ENCODE measurements around the gene CLEC4D.
"Not testable (repeated sequence)": the region's sequence is repeated elsewhere in the genome, so short reads cannot be mapped to it uniquely, and the experiment has no call there.

Gene CLEC4D

DNA sequence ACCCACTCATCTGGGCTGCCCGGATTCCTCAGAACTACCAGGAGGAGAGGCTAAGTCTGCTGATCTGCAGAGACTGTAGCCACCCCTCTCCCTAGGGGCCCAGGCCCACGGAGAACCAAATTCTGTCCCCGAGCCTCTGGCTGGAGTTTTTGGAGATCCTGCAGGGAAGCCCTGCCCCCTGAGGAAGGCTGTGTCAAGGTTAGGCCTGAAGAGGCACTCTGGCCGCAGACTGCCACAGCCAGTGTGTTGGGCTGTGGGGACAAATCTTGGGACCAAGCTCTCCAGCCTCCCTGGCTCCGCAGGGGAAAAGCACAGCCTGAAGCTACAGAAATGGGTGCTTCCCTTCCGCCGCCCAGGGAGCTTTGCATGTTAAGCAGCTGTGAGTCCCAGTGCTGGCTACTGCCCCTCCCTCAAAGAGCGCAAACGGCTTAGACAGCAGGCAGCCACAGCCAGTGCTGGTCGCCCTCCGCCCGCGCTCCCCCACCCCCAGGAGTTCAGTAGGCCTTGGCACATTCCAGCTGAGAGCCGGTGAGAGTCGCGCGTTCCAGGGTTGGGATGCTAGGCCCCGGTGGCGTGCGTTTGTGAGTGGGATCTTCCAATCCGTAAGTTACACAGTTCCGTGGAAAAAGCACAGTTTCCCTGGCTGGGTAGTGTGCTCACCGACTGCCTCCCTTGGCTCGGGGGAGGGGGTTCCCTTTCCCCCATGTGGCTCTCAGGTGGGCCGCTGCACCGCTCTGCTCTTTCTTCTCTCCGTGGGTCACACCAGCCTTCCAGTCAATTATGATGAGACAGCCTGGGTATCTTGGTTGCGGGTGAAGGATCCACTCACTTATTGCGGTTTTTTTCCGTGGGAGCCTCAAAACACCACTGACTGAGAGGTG lies 14.2 kb downstream of the CLEC4D start:
- FAIRE-seq (no peak), DNase-seq (ENCODE audit: insufficient read length, low spot score) (no peak)

DNA sequence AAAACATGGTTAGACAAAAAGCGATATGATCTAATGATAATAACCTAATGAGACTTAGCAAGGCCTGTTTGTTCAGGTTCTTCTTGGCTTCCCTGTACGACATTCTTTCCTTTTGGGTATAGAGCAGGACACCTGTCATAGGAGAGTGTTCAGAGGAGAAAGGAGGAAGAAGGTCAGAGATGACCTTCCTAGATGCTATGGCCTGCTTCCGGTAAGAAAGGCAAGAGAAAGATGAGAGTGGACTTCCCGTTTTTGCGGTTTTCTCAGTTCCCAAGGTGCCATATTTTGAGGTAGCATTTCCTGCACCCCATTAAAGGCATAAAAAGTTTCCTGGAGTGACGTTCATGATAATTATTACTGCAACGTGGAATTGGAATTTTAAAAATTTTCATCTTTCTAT lies 18.7 kb downstream of the CLEC4D start:
- DNase-seq (ENCODE audit: insufficient read length, low spot score) (no peak), FAIRE-seq (no peak)

DNA sequence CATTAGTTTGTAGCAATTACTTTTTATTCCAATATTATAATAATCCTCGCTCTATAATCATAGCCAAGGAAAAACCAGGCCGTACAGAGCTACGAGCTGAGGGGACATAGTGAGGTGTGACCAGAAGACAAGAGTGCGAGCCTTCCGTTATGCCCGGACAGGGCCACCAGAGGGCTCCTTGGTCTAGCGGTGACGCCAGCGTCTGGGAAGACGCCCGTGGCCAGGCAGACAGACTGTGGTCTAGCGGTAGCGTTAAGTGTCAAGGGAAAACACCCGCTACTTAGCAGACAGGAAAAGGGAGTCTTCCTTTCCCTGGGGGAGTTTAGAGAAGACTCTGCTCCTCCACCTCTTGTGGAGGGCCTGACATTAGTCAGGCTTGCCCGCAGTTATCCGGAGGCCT lies 24.5 kb downstream of the CLEC4D start:
- DNase-seq (ENCODE audit: insufficient read length, low spot score); FAIRE-seq: not testable (repeated sequence)

DNA sequence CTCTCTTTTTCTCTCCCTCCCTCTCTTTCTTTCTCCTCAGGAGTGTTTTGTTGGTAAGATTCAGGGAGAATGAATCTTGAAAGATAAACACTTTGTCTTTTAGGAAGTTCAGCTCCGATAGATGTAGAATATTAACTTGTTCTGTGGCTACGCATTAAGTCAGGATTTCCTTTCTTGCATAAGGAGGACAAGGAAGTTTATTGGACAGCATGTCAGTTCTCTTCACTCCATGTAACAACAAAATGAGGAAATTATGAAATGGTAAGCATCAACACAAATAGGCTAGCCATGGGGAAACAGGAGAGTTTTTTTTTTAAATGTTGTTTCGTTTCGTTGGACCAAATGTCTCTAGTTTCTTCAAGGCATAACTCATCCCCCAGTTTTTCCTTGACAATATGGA lies 27.5 kb downstream of the CLEC4D start, which contains the start of gene CLEC4E:
TSS of gene CLEC4E (minus strand) at position 75 of the 400 bp plus-strand sequence. CDS start 108 bp downstream, outside the sequence.
- DNase-seq (ENCODE audit: insufficient read length, low spot score); FAIRE-seq: not testable (repeated sequence)

DNA sequence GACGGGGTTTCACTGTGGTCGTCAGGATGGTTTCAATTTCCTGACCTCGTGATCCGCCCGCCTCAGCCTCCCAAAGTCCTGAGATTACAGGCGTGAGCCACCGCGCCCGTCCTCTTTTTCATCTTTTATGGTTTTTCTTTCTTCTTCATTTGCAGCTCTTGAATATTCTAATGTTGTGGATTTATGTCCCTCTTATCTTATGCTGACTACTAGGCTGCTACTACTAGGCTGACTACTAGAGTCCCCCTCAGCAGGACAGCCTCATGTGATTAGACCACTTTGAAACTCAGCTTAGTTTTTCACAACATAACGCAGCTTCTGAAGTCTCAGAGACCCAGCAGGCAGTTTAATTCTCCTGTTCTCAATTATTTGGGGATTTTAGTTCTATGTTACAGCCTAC lies 28.3 kb downstream of the CLEC4D start:
- FAIRE-seq (no peak), DNase-seq (ENCODE audit: insufficient read length, low spot score) (no peak)

DNA sequence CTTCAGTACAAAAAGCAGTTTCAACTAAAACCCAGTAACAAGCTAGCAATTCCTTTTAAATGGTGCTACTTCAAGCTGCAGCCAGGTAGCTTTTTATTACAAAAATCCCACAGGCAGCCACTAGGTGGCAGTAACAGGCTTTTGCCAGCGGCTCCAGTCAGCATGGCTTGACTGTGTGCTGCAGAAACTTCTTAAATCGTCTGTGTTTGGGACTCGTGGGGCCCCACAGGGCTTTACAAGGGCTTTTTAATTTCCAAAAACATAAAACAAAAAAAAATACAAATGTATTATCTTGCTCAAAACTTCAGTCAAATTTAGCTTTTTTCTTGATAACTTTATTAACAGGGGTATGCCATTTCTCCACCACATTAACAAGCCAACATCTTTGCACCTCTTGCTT lies 31.0 kb downstream of the CLEC4D start:
- no peak for FAIRE-seq
- peak; percentile 54 for DNase-seq (ENCODE audit: insufficient read length, low spot score)

DNA sequence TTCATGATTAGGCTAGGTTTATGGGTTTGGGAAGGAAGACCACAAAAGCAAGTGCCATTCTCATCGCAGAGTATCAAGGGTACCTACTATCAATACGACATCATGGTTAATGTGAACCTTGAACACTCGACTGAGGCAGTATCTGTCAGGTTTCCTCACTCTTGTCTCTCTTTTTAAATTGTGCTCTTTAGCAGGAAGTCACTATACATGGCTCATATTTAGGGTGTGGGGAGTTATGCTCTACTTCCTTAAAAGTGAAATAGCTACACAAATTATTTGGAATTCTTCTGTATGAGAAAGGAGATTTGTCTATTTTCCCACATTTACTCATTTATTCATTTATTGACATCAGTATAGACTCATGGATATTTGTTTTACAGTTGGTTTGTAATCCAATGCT lies 33.3 kb downstream of the CLEC4D start:
- DNase-seq (ENCODE audit: insufficient read length, low spot score) (no peak), FAIRE-seq (no peak)

DNA sequence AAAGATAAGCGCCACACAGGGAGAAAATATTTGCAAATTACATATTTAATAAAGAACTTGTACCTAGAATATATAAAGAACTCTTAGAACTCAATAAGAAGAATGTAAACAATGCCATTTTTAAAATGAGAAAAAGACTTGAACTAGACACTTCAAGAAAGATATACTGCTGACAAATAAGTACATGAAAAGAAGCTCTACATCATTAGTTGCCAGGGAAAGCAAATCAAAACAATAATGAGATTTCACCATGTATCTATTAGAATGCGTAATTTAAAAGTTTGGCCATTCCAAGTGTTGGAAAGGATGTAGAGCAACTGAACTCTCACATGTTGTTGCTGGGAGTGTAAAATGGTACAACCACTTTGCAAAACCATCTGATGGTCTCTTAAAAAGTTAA lies 34.3 kb downstream of the CLEC4D start:
- DNase-seq (ENCODE audit: insufficient read length, low spot score) (no peak), FAIRE-seq (no peak)

DNA sequence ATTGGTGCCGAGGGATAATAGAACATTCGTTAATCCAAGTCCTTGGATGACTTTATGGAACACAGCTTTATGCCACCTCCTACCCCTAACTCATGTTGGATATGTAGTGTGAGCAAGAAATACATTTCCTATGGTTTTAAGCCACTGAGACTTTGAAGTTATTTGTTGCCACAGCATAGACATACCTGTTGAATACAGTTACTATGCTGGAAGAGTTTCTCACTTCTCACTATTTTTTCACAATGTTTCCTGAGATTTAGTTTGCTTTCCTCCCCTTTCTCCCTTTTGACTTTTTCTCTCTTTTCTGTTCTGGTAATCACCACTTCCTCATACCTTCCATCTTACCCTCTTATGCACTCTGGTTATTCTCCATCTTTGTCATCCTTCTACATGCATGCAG lies 34.9 kb downstream of the CLEC4D start:
- DNase-seq (ENCODE audit: insufficient read length, low spot score) (no peak), FAIRE-seq (no peak)

DNA sequence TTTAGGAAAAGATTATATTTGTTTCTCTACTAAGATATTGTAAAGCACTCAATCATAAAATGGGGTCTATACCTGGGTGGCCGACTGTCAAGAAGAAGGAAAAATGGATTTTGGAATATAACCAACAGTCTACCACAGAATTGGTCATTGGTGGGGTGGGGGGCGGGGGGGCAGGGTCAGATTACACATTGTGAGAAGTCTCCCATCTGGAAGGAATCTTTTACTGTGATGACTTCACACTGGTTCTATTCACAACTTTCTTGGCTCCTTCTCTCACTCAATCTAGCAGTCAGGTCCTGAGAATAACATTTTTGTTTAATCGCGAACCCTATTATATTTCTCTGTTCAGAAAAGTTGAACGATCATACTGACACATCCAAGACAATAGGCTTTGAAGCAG lies 36.1 kb downstream of the CLEC4D start:
- DNase-seq (ENCODE audit: insufficient read length, low spot score) (no peak), FAIRE-seq (no peak)

DNA sequence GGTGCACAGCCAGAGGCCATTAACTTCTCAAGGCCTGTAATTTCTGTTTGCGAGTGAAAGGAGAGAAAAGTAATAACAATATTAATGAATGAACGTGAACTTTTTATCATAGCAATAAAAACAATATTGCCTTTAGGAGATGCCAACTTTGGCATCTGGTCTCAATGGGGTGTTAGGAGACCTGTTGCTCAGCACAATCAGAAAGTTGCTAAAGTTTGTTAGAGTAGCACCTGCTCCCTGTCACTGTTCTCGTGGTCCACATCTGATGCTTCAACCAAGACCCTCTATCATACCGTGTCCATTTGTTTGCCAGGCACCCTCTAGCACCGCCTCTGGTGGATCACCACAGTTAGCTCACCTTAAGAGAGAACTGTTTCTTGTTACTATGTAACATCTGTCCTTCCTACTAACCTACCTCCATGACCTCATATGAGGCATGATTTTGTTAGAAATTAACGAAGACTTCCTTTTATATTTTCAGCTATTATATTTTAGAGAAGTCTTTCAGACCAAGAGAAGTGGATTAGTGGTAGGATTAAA lies 39.9 kb downstream of the CLEC4D start:
- DNase-seq (ENCODE audit: insufficient read length, low spot score) (no peak), FAIRE-seq (no peak)

DNA sequence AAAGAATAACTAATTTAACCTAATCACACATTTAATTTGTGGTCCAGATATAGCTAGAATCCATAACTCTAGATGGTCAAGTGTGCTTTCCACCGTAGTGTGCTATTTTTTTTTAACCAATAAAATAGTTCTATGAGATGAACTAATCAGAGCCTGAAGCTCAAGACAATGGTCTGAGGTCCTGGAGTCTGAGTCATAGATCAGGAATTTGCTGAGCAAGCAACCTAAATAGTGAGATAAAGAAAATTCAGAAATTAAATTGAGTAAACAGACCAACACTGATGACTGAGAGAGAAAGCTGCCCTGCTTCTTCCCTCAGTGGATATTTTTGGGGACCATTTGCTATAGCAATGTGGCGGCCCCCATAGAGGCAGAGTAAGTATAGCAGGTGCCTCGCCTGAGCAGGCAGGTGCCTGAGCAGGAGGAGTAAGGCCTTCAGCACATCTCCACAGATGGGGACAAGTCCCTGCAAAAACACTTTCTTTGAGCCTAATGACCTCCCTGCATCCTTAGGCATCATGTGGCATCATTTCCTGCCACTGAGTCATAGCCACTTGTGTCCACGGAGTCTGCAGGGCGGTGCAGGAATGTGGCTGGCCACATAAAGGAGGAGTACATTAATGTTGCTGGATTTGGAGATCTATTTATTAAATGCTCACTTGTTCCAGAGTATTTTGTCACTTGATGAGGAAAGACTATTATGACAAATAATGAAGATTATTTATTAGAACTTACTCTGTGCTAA lies 41.3 kb downstream of the CLEC4D start:
- FAIRE-seq (no peak), DNase-seq (ENCODE audit: insufficient read length, low spot score) (peak; percentile 9)

DNA sequence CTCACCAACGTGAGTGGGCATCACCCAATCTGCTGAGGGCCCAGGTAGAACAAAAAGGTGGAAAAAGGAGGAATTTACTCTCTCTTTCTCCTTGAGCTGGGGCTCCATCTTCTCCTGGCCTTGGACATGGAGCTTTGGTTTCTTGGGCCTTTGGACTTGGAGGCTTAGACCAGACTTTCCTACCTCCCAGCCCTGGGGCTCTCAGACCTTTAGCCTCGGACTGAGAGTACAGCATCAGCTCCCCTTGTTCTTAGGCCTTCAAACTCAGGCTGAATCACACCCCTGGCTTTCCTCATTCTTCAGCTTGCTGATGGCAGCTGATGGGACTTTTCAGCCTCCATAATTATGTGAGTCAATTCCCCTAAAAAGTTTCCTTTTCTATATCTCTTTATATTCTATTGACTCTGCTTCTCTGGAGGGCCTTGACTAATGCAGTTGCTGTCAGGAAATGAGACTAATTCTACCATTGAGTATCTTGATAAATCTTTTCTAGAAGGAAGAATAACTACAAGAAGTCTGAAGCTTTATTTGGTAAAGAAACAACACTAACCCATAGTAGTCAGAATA lies 43.3 kb downstream of the CLEC4D start:
- DNase-seq (ENCODE audit: insufficient read length, low spot score) (no peak), FAIRE-seq (no peak)

DNA sequence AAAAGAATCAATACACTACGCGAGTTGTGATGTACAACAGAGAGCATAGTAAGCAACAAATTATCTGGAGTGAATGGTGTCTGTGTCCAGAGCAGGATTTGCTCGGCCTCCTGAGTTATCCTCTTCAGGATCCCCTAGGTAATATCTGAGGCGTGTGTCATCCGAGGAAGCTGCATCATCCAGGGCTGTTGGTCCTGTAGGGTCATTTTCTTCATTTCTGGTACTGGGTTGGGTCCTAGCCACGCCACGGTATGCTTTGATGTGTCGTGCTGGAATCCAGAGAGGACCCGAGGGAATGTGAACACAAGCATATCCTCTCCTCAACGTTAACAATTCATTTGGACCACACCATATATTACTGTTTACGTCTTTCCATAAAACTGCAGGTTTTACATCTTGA lies 46.4 kb downstream of the CLEC4D start:
- FAIRE-seq (no peak), DNase-seq (ENCODE audit: insufficient read length, low spot score) (no peak)

DNA sequence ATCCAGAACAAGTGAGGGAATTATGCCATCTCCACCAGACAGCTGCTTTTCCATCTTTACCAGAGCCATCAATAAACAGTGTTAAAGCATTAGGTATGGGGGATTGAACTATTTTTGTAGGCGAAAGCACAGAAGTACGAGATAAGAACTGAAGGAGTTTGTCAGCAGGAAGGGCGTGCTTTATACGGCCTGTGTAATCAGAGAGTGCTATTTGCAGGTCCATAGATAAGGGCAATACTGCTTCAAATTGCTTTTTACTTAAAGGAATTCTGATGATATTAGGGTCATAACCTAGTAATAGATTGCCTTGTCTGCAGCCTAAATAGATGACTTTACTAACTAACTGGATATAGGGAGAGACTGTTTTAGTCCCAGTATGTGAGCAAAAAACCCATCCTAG lies 47.7 kb downstream of the CLEC4D start:
- DNase-seq (ENCODE audit: insufficient read length, low spot score) (no peak), FAIRE-seq (no peak)

DNA sequence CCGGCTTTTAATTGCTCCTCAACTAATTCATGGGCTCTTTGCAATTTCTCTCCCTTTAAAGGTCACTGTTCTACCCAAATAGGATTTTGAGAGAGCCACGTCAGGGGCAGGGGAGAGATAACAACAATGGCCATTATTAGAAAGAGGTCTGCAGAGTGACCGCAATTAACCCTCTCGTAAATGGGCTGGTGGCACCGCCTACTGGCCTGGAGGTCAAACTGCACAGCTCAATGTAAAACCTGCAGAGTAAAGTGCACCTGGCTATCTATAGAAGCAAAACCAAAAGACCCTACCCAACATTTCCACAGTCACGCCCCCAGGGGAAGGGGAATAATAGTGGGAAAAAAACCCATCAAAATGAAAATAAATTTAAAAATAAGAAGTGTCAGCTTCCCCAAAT lies 49.0 kb downstream of the CLEC4D start:
- FAIRE-seq (no peak), DNase-seq (ENCODE audit: insufficient read length, low spot score) (no peak)

DNA sequence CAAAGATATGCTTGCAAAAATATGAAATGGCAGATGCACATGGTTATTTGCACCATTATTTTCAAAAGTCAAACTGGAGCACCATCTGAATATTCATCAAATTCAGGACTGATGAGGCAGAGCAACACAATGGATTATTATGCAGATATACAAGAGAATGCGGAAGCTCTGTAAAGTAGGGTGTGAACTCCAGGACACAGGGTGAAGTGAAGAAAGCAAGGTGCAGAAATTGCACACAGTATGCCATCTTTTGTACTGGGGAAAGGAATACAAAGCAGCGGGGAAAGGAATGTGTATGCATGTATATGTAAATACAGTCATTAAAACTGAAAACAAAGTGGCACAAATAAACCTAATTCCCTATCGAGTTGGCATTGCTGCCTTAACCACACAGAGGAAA lies 50.1 kb downstream of the CLEC4D start:
- DNase-seq (ENCODE audit: insufficient read length, low spot score): no peak
- FAIRE-seq: peak; percentile 4

DNA sequence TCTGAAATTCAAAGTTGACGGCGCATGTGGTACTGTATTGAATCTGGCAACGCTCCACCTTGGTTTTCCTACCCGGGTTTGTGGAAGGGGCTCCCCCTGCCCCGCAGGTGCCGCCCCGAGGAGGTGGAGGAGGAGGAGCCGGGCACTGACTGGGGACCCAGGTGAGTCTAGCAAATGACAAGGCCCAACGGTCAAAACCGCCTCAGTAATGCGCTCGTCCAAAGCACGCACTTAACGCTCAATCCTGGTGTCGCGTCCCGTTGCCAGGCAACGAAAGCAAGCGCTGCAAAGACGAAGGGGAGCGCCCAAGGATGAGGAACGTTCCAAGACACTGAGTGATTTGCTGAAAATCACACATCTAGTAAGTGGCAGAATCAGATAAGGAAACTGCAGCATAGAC lies 51.4 kb downstream of the CLEC4D start:
- DNase-seq (ENCODE audit: insufficient read length, low spot score) (no peak), FAIRE-seq (no peak)

DNA sequence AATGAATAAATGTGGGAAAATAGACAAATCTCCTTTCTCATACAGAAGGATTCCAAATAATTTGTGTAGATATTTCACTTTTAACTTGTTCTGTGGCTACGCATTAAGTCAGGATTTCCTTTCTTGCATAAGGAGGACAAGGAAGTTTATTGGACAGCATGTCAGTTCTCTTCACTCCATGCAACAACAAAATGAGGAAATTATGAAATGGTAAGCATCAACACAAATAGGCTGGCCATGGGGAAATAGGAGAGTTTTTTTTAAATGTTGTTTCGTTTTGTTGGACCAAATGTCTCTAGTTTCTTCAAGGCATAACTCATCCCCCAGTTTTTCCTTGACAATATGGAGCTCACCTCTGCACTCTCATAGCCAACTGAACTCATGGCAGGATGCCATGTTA lies 52.7 kb downstream of the CLEC4D start:
- FAIRE-seq; DNase-seq (ENCODE audit: insufficient read length, low spot score): not testable (repeated sequence)

DNA sequence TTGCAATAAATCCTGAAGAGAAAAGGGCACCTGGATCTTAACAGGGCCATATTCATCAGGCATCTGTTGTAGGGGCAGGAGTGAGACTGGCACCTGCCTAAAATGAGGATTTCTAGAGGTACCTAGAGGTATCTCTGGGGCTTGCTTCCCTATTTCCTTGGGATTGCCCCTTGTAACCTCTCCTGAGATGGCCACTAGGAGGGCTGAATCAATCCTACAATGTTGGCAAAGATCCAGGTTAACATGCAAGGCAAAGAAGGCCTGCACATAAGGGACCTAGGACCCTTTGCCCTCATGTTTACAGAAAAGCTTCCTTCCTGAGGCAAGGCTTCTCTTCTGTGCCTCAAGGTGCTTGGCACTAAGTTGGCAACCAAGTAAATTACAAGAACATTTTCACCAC lies 53.2 kb downstream of the CLEC4D start:
- no peak for FAIRE-seq
- no peak for DNase-seq (ENCODE audit: insufficient read length, low spot score)

Data from HTR-8/SVneo (cell line).